ENCODE results near the gene MBLAC2.

- TF ChIP-seq CTCF (conservative IDR thresholded peaks at IDR 0.05) (no peak), ZFX (IDR thresholded peaks at IDR 0.05) (no peak)
These were observed 56.4 kb downstream of the MBLAC2 start for GRCh38 chr5:90418214-90418613.

Data from C4-2B (cell line).